DMS 273 (cell line): ENCODE results near the gene TBC1D25.

Source experiments
- DNase-seq: peaks from one replicate; lab custom pipeline; 2025; ENCODE audit not compliant: unreplicated experiment; lab: John Stamatoyannopoulos, UW

The TBC1D25 gene

DNA sequence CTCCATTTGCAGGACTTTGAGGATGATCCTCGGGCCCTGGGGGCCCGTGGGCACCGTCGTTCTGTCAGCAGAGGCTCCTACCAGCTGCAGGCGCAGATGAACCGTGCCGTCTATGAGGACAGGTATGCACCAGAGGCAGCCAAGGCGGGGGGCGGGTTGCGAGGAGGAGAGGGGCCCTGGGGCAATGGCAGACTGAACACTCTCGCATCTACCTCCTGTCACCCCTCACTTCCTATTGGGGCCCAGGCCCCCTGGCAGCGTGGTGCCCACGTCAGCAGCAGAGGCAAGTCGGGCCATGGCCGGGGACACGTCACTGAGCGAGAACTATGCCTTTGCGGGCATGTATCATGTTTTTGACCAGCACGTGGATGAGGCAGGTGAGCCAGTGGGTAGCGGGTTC, 59.8 kb downstream of the TBC1D25 start:
- DNase-seq = no peak

DNA sequence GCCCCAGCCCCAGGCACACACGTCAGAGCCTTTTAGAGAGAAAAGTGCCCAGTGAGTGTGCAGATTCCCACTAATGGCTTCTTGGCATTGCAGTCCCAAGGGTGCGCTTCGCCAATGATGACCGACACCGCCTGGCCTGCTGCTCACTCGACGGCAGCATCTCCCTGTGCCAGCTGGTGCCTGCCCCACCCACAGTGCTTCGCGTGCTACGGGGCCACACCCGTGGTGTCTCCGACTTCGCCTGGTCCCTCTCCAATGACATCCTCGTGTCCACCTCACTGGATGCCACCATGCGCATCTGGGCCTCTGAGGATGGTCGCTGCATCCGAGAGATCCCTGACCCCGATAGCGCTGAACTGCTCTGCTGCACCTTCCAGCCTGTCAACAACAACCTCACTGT, 60.7 kb downstream of the TBC1D25 start:
- DNase-seq = no peak

DNA sequence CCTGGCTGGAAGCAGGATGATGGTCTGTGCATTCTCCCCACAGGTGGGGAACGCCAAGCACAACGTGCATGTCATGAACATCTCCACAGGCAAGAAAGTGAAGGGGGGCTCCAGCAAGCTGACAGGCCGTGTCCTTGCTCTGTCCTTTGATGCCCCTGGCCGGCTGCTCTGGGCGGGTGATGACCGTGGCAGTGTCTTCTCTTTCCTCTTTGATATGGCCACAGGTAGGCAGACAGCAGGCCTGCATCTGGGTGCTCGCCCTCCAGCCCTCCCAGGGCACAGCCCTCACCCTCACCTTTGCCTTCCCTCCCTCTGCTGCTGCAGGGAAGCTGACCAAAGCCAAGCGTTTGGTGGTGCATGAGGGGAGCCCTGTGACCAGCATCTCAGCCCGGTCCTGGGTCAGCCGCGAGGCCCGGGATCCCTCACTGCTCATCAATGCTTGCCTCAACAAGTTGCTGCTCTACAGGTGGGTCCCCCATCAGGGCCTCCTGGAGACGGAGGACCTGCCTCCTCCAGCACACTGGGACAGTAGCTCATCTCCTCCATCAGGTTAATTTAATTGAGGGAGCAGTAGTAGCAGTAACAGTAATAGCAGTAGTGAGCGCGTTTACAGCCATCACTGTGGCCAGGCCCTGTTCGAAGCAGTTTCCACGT, 62.4 kb downstream of the TBC1D25 start:
- no peak for DNase-seq

DNA sequence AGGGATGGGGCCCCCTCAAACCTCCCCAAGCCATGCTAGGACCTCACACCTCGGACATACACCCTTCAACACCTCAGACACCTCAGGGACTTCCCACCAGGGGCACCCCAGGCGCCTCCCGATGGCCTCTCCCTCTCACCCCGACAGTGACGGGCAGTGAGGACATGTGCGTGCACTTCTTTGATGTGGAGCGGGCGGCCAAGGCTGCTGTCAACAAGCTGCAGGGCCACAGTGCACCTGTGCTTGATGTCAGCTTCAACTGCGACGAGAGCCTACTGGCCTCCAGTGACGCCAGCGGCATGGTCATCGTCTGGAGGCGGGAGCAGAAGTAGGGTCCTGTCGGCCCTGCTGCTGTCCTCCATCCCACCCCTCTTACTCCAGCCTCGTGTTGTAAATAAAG, 65.2 kb downstream of the TBC1D25 start:
- DNase-seq = no peak

DNA sequence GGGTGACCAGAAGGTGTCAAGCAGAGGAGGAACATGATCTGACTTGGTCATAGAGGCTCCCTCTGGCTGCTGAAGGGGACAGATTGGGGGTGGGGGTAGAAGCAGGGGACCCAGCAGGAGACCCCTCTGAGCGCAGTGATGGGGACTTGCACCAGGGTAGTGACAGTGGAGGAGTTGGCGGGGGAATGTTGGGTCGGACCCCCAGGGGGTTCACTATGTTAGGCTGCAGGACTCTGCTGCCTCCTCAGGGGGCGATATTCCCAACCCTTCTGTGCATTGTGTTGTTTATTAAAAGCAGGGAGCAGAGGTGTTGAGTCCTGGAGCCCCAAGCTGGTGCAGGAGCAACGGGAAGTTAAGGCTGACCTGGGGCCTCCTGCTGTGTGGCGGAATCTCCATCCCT, 66.6 kb downstream of the TBC1D25 start:
- no peak for DNase-seq

DNA sequence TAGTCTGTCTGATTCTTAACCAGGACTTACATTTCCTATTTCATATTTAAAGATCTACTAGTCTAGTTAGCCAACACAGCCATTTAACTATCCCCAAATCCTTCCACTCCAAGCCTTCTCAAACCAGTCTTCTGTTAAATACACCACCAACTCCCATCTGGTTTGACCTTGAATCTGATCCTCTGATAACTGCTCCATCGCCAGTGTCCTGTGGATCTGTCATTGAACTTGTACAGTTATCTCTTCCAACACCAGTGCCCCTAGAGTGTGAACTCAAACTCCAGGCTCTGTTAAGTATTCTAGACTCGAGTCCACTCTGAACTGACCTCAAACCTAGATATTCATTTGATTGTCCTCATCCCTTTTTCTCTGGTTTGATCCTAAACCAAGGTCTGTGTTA, 72.2 kb downstream of the TBC1D25 start:
- no peak for DNase-seq
